HG03520 (cell line): ENCODE measurements around the gene GAL3ST3.
"Not testable (repeated sequence)": the region's sequence is repeated elsewhere in the genome, so short reads cannot be mapped to it uniquely, and the experiment has no call there.

Experiments
- ATAC-seq: cut with Tn5 transposase; IDR thresholded peaks from one replicate; pipeline ENCODE4 v1.9.1; 2021; ENCODE audit warnings: mild to moderate bottlenecking, moderate library complexity; ENCODE audit not compliant: unreplicated experiment

Gene GAL3ST3

DNA sequence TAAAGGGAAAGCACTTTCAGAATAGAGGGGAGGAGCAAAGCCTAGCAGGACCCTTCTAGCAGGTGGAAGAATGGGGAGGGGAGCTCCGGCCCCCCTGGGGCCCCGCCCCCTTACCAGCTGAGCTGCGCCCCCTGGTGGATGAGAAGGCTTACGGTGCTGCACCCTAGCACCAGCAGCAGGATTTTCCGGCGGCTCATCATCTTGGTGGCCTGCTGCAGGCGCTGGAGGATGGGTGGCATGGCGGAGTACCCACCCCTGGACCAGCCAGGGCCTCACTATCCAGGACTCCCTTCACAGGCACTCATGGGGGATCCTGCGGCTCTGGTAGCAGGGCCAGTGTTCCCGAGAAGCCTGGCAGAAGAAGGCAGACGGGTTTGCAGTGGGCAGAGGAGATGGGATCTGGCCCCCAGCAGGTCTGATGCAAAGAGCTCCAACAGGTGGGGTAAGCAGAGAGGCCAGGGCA, 3.8 kb downstream of the GAL3ST3 start:
- ATAC-seq, result no peak

DNA sequence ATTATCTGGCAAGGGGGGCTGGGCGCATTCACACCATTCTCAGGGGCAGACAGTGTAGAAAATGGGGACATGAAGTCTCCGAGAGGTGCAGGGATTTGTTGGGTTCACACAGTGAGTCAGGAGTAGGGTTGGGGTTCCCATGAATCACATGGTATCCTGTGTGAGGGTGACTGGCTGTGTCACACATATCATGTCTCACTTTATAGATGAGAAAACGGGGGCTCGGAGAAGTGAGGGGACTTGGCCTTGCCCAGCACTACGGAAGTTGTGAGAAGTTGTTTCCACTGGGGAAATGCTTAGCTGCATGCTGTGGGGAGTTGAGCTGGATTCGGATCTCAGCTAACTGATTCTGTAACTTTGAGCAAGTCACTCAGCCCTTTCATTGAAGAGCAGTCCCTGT, 4.2 kb downstream of the GAL3ST3 start:
- ATAC-seq, result no peak

DNA sequence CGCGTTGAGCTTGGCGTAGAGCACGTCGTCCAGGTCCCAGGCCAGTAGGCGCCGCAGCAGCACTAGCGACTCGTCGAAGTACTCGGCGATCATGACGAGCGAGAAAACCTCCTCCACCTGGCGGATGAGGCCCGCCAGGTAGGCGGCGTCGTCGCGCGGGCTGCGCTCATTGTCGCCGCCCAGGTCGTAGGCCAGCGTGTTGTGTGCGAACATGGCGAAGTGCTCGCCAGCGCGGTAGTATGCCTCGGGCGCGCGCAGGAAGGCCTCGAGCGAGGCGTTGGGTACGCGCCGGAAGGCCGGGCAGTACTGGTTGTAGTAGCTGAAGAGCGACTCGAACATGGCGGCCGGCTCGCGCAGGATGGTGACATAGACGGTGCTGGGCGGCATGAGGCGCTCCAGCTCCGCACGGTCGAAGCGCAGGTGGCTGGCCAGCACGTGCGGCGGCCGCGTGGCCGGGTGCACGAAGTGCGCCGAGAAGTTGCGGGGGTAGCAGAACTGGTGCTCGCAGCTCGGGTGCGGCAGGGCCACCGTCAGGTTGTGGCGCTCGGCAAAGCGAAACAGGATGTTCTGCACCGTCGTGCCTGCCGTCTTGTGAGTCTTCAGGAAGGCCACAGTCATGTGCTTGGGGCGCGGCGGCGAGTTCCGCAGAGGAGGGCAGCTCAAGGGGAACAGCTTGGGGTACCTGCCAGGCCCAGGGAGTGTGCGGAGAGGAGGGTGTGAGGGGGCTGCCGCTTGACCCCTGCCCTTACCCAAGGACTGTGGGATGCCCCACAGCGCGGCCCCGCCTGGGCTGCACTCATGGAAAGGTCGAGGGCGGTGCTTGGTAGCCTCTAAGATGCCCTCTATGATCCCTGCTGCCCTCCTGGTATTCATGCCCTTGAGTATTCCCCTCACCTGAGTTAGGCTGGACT, 5.7 kb downstream of the GAL3ST3 start:
- ATAC-seq, result no peak

- ATAC-seq, result no peak
Observed at GRCh38 chr11:66042227-66042995, 6.5 kb downstream of the GAL3ST3 start.

- ATAC-seq, result no peak
Observed at GRCh38 chr11:66039765-66040164, 9.2 kb downstream of the GAL3ST3 start.

- no peak for ATAC-seq
Observed at GRCh38 chr11:66037327-66037726, 11.6 kb downstream of the GAL3ST3 start.

DNA sequence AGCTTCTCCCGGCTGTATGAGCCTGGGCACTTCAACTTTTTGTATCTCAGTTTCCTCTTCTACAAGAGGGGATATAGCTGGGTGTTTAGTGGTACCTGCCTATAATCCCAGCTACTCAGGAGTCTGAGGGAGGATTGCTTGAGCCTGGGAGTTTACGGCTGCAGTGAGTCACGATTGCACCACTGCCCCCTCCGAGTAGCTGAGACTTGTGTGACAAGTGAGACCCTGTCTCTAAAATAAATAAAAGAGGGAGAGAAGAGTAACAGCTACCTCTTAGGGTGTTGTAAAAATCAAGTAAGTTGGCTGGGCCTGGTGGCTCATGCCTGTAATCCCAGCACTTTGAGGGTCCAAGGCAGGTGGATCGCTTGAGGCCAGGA, 12.6 kb downstream of the GAL3ST3 start:
- ATAC-seq, result no peak

DNA sequence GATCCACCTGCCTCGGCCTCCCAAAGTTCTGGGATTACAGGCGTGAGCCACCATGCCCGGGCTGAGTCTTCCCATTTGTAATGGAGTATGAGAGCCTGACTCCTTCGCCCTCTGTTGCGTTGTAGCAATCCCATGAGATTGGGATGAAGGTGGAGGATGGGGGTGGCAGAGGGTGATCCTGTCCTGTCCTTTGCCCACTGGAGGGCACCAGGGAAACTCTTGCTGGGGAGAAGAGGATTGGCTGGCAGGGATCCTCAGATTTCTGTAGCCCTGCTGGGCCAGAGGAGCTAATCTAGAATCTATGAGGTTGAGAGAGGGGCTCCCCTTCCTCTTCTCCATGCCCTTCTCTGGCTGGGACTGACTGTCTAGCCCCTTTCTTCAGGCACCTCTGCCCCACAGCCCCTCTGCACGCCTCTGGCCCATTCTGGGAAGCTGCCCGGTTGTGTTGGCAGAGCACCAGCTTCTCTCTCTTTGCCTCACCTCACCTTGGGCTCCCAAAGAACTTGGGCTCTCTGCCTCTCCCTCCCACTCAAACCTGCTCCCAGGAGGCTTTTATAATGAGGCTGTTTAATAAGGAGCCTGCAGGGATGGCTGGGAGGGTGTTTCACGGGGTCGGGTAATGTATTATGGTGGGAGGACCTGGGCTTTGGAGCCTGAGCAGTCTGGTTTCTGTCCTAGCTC, 13.2 kb downstream of the GAL3ST3 start:
- ATAC-seq, result no peak

DNA sequence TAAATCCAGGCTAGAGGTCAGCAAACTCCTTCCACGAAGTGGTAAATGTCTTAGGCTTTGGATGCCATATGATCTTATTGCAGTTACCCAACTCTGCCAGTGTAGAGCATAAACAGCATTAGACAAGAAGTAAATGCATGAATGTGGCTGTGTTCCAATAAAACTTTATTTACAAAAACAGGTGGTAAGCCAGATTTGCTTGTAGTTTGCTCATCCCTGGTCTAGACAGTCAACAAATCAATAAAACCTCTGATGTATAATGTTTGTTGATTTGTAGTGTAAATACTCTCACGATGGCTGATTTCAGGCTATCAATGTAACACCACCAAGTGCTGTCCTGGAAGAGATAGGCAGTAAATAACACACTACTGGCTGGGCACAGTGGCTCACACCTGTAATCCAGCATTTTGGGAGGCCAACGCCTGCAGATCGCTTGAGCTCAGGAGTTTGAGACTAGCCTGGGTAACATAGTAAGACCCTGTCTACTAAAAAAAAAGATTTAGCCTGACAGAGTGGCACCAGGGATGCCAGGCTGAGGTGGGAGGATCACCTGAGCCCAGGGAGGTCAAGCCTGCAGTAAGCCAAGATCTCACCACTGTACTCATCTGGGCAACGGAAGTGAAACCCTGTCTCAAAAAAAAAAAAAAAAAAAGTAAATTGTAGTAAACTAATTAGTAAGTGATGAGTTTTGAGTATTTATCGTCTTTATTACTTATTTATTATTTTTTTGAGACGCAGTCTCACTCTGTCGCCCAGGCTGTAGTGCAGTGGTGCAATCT, 15.8 kb downstream of the GAL3ST3 start:
- ATAC-seq, result no peak

DNA sequence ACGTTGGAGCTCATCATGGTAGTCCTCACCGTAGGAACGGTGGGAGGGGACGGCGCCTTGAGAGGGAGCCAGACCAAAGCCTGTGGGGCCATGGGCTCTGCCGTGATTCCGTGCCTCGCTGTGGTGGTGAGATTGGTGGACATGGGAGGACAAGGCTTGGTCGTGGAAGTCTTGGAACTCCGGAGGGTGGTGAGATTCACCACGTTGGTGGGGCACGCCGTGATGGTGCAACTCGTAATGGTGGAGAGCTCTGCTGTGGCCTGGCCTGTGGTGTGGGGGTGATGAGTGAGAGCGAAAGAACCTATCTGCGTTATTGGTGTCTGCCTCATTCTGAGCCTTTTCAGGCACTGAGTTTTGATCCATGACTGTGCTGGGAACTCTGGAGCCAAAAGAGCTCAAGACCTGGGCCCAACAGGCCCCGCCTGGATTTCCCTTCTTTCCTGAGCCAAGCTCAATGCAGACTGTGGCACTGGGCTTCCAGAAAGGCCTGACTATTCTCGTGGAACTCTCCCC, 22.9 kb downstream of the GAL3ST3 start, which contains the start of gene CATSPER1:
CATSPER1 (minus strand) TSS at position 463 of the 513 bp plus-strand sequence; CDS start at position 363, 100 bp downstream.
- no peak for ATAC-seq

DNA sequence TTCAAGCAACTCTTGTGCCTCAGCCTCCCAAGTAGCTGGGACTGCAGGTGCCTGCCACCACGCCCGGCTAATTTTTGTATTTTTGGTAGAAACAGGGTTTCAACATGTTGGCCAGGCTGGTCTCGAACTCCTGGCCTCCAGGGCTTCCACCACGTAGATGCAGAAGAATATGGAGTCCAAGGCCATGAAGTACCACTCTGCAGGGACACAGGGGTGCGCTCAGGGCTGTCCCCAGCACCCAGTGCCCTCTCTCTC, 25.8 kb downstream of the GAL3ST3 start:
- not testable (repeated sequence) for ATAC-seq

DNA sequence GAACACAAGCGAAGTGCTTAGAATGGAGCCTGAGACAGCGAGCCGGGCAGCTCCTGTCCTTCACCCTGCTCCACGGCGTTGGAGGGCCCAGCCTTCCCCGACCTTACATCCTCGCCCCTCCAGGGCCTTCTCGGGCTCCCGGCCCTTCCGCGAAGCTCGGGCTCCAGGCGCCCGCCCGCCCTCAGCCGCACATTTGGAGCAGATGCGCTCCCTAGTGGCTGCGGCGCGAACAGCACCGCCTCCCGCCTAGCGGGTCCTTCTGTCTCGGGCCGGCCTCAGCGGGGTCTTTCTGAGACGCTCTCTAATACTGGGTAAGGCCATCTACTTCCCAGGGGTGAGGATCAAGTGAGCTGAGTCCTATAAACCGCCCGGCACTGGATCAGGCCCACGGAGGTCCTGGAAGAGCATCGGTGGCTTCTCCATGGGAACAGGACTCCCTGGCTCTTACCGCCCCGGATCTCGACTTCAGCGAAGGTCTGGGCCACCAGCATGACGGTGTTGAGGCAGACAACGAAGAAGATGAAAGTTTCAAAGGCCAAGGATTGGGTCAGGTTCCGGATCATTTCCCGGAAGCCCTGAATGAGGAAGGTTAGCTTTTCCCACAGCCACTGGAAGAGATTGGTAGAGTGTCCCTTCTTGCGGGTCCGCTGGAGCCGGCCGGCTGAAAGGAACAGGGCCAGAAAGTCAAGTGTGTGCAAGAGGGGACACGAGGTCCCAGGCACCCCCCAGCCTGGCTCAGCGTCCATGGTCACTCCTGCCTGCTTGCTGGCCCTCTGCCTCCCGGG, 26.4 kb downstream of the GAL3ST3 start:
- ATAC-seq, result no peak

- no peak for ATAC-seq
Observed at GRCh38 chr11:66020618-66021357, 28.2 kb downstream of the GAL3ST3 start.

DNA sequence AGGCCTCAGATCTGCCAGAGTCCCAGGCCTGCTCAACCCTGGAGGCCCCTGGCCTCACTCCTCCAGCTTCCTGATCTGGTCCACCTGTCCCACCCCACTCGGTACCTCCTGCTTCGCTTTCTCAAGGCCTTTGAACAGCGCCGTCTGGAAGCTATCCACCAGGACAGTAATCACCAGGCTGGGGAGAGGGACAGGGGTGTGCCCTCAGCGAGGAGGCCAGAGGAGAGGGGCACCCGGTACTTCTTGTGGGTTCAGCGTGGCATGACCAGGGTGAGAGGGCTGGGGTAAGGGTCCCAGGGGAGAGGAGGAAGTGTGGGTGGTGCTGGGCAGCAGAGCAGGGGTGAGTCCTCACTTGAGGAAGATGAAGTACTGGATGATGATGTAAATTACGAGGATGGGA, 28.7 kb downstream of the GAL3ST3 start:
- no peak for ATAC-seq

GRCh38 chr11:66017321-66017720, 31.6 kb downstream of the GAL3ST3 start:
- ATAC-seq, result no peak

DNA sequence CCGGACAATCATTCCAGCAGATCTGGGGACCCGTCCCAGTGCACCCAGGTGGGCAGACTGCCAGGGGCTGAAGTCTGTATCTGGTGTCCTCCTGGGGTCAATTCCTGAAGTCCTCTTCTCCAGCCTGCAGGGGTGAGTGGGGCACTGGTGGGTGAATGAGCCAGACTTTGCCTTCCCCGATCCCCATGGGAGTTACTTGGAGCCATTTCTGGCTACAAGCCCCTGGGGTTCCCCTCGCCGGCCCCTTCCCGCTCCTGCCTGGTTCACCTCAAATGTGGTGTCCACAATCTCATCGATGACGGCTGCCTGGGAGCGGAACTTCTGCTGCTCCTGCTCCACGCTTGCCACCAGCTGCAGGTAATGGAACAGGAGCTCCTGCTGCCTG, 32.2 kb downstream of the GAL3ST3 start:
- no peak for ATAC-seq

GRCh38 chr11:66015936-66016792, 32.8 kb downstream of the GAL3ST3 start:
- ATAC-seq, result no peak

- no peak for ATAC-seq
Observed at GRCh38 chr11:66015454-66015881, 33.5 kb downstream of the GAL3ST3 start.
